CD4-positive, alpha-beta T cell treated with Interleukin-4 for 4 hours (primary cell): ENCODE results near the gene MED22.

Source experiments
- DNase-seq: peaks from one replicate; pipeline ENCODE4 v3.0.0-alpha.2; 2020

The MED22 gene

GRCh38 chr9:133375724-133376654 lies 28.1 kb upstream of the MED22 start, which contains the start of the genes STKLD1 and SURF4:
Gene STKLD1 (plus strand): TSS chr9:133376366. CDS start chr9:133376474, 108 bp downstream.
Gene SURF4 (minus strand): TSS chr9:133376060. CDS start chr9:133375969, 91 bp downstream.
- DNase-seq = peak; percentile 92

DNA sequence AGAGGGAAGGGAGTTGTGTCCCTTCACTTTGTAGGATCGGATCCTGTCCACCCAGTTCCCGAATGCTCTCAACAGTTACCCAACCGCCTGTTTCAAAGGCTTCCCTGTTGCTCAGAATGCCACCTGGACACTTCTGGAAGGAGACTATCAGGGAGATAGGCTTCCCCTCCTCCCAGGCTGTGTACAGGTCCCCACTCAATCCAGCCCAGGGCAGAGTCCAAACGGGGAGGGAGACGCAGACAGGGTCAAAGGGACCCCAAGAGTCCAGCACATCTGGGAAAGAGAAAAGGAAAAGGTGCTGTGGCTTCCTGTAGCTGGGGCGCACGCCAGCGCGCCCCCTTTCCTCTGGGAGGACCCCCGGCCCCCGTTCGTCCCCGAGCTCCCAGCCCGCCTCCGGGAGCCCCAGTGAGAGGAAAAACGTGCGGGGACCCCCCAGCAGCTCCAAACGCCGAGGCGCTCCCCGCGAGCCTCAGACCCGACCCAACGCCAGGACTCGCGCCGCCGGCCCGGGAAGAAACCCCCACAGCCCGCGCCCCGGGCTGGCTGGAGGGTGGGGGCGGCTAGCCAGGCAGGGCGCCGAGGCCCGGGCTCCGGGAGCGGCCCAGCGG lies 27.3 kb upstream of the MED22 start:
- no peak for DNase-seq

DNA sequence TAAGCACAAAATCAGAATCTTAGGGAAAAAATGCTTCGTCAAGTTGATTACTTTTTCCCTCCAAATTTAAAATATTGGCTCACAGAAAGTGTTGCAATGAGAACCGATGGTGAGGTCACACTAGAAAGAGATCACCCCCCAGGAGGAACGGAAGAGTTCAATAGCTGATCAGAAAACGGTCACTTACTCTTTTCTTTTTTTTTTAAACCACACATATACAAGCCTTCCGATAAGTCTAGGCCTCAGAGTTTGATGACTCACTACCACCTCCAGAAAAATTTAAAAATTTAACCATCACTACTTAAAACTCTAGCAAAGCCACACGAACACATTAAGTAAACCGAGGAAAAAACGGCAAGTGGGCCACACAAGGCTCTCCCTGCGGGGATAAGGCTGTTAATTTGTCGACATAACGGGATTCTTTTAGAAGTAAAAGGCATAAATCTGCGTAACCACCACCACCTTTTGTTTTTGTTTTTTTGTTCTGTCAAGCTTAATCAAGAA lies 26.7 kb upstream of the MED22 start:
- DNase-seq = peak; percentile 68

GRCh38 chr9:133372144-133372543 lies 24.2 kb upstream of the MED22 start:
- no peak for DNase-seq

- DNase-seq = peak; percentile 85
Measured at GRCh38 chr9:133371261-133371711, 23.4 kb upstream of the MED22 start.

DNA sequence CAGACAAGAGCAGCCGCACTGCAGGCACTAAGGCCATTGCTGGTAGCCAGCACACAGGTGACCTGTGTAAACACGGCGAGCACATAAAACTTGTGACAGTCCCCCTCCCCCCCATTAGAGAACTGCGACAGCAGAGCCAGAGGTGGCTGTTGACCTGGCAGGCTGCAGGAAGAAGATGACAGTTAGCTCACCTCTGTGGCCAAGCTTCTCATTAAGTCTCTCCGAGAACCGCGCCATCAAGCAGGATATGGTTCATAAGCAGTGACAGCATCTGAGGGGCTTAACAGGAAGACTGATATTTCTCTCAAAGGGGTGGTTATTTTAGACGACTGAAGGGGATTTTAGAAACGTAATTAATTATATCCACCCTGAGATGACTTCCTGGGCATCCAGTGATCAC lies 22.8 kb upstream of the MED22 start:
- DNase-seq = peak; percentile 80

DNA sequence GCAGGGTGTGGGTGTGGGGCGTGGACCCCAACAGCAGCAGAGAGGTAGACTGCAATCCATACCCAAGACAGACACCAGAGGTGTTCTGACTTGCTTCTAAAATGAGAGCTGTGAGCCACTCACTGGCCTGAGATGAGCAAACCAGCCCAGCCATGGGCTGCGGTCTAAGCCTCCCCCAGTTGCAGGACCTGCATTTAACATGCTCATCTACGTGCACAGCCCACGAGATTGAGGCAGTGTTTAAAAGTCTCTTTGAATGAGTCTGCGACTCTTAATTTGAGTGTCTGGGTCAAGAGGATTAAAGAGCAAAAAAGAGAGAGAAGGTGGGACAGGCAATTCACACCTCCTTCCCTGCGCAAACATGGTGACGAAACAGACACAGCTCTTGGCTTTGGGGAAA lies 22.0 kb upstream of the MED22 start:
- DNase-seq = peak; percentile 26

- no peak for DNase-seq
Measured at GRCh38 chr9:133369422-133369821, 21.5 kb upstream of the MED22 start.

- DNase-seq = no peak
Measured at GRCh38 chr9:133368249-133368881, 20.4 kb upstream of the MED22 start.

DNA sequence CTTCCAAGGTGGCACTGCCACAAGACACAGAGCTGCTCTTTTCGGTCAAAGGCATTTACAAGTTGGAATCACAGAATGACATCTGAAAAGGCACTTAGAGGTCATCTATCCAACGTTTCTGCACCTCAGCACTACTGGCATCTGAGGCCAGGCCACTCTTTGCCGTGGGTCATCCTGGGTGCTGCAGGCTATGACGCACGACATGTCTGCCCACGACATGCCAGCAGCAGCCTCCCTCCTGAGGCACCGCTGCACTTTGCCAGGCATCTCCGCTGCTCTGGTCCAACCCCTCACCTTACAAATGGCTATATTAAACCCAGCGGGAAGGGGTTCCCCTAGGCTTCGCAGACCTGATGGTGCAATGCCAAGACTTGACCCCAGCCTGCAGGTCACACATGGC lies 19.8 kb upstream of the MED22 start:
- no peak for DNase-seq

DNA sequence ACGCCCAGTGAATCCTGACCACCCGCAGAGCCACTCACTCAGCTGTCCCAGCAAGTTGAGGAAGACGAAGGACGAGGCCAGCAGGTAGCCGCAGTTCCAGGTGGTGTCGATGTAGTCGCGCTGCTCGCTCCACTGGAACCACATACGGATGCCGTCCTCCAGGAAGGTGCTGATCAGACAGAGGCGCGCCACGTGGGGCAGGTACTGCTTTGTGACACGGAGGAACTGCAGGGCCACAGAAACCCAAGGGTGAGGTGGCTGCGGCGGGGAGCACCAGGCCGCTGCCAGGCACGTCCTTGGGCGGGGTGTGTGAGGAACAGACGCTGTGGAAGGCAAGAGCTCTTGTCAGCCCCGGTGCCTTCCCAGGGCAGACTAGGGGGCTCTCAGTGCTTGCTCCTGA lies 19.3 kb upstream of the MED22 start:
- DNase-seq = no peak

GRCh38 chr9:133366435-133366834 lies 18.5 kb upstream of the MED22 start:
- no peak for DNase-seq

- DNase-seq = no peak
Measured at GRCh38 chr9:133362359-133363044, 14.6 kb upstream of the MED22 start.

DNA sequence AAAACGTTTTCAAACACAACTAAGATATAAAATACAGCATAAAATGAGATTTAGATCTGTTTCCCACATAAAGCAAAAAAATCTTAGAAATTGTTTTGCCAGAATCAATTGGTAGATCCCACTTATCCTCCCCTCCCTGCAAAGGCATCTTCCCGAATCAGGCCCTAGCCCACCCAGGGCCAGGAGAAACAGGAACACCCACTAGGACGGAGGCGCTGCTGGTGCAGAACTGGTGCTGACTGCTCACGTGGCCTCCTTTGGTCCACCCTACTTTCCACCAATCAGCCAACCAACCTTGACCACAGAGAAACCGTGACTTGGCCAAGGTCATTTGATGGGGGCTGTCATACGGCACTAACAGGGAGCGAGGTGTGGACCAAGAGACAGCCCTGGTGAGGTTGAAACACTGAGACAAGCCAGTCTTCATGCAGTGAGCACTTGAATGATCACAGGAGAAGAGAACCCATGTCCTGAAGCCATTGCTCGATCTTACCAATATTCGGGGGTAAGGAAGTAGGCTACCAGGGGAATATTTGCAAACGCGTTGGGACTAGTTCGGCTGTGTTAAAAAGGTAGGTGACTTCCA lies 13.7 kb upstream of the MED22 start:
- no peak for DNase-seq

- no peak for DNase-seq
Measured at GRCh38 chr9:133360400-133361393, 12.8 kb upstream of the MED22 start.

DNA sequence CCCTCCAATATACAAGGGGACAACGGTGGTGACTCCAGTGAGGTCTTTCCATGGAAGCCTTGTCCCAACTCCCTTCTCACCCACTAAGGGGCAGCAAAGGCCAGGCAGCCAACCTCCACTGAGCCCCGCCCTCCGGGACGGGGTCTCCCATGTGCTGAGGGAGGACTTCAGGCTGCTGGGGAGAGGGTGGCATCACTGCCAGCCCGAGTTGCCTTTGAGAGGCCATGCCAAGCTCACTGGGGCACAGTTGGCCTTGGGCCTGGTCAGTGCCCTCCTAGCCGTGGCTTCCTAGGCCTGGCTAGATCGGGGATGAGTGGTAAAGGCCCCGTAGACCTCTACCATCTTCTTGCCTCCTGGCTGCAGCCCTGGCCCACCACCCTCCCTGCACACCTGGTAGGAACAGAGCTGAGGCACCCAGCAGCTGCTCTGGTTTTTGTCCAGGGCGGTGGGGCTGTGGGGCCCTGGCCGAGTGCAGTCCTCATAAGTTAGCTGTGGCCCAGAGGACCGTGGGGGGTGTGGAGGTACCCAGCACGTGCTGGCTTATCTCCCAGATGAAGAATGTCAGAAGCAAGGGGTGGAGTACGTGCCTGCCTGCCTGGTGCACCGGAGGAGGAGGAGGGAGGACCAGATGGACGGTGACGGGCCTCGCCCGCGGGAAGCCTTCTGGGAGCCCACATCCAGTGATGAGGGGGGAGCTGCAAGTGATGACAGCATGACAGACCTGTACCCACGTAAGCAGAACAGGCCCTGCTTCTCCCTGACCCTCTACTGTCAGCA lies 11.7 kb upstream of the MED22 start:
- DNase-seq = no peak

DNA sequence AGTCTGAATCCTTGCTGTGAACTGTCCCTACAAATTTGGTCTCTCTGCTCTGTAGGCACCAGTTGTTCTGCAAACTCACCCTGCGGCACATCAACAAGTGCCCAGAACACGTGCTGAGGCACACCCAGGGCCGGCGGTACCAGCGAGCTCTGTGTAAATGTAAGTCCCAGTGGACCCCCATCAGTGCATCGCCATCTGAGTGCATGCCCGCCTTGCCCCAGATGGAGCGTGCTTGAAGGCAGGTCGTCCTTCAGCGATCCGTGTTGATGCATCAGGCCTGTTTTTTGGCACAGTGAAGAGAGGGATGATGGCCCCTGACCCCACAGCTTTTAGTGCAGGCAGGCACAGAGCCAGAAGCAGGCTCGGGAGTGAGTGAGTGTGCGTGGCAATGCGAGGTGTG lies 9.7 kb upstream of the MED22 start:
- no peak for DNase-seq

- DNase-seq = peak; percentile 82
Measured at GRCh38 chr9:133356391-133357091, 8.6 kb upstream of the MED22 start, which contains the start of the genes SURF1 and SURF2. Gene SURF1 (minus strand): TSS chr9:133356487. CDS start chr9:133356453, 34 bp downstream. Gene SURF2 (plus strand): TSS chr9:133356550. CDS start chr9:133356593, 43 bp downstream.

GRCh38 chr9:133355881-133356357 lies 8.0 kb upstream of the MED22 start:
- DNase-seq = peak; percentile 34
